ENCODE measurements around the gene TANK. TPM values are rescaled to one million over a fixed set of nuclear protein-coding genes. Genes with fewer than 3 reads are reported as not detected.
"Not testable (repeated sequence)": the region's sequence is repeated elsewhere in the genome, so short reads cannot be mapped to it uniquely, and the experiment has no call there.

TANK gene
- total RNA-seq, 2 donors from 2014 or later: 90.3 to 126 TPM

DNA sequence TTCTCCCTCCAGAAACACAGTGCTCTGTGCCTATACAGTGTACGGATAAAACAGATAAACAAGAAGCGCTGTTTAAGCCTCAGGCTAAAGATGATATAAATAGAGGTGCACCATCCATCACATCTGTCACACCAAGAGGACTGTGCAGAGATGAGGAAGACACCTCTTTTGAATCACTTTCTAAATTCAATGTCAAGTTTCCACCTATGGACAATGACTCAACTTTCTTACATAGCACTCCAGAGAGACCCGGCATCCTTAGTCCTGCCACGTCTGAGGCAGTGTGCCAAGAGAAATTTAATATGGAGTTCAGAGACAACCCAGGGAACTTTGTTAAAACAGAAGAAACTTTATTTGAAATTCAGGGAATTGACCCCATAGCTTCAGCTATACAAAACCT is 70.7 kb downstream of the TANK start:
- ATAC-seq (peak in 1 of 2 donors; percentile 22), DNase-seq (ENCODE audit: low spot score in 2 of 2) (no peak)
- peaks cover 0 to 31% of the 10 kb centered on the region in 2 donors for H3K36me3 Mint-ChIP-seq
- H3K27ac Mint-ChIP-seq: no peak overlapping the region
- H3K9me3 Mint-ChIP-seq: no peaks in the 10 kb centered on the region

DNA sequence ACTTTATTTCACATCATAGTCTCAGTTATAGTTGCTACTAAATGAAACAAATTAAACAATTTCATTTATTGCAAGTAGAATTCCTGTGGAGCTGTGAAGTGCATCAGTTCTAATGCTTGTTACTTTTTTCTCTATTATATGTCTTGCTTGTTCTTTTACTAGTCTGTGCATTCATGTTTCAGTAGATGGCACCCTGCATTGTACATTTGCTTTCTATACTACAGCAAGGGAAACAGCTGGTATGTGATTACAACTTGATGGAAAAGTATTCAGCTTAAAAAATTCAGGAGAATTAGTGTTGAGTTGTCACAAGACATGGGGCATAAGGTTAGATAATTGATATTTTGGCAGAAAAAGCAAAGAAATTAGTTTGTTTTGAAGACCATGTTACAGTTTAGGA is 72.3 kb downstream of the TANK start:
- Mint-ChIP-seq H3K27ac (no peak overlapping the region), H3K9me3 (no peaks in the 10 kb centered on the region), H3K36me3 (peaks cover 0 to 28% of the 10 kb centered on the region in 2 donors)
- DNase-seq (ENCODE audit: low spot score in 2 of 2): no peak
- ATAC-seq: no peak

DNA sequence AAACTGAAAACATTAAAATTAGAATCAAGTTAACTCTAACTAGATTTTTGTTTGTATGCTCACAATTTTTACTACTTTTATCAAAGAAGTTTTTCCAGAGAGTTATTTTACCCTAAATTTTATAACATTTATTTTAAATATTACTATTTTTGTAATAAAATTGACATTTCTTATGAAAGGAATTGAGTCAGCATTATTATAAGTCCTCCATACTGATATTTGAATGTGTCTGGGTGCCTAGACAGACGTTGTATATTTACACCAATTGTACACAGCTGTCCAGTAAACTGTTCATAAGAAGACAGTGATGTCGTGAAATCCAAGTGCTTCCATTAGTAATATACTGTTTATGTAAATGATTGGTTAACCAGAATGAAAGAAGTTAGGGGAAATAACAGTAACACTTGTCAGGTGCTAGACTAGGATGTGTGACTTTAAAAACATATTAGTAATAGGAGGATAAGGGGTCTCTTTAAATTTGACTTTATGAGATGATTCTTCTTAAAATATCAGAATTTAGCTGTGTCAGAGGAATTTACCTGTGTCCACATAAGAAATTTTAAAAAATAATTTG is 73.7 kb downstream of the TANK start:
- peaks cover 0 to 17% of the 10 kb centered on the region in 2 donors for H3K36me3 Mint-ChIP-seq
- H3K9me3 Mint-ChIP-seq: no peaks in the 10 kb centered on the region
- DNase-seq (ENCODE audit: low spot score in 2 of 2): no peak
- ATAC-seq: no peak
- H3K27ac Mint-ChIP-seq: no peak overlapping the region

DNA sequence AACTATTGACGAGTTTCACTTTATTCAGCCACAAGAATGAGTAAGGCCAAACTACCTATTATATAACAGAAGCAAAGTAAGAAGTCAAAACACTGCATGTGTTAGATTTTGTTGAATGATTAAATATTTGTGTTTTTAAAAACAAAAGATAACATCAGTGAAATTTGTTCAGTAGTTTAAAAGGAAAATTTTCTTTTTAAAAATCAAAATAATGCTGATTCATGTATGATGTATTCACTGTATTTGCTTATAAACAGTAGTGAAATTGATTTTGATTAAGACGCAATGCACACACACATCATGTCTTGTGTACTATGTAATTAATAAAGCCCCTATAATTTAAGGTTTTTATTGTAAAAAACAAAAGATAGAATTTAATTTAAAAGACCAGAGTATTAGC is 74.4 kb downstream of the TANK start:
- Mint-ChIP-seq H3K36me3 (peaks cover 0 to 15% of the 10 kb centered on the region in 2 donors), H3K9me3 (no peaks in the 10 kb centered on the region), H3K27ac (no peak overlapping the region)
- DNase-seq (ENCODE audit: low spot score in 2 of 2) (no peak), ATAC-seq (no peak)

DNA sequence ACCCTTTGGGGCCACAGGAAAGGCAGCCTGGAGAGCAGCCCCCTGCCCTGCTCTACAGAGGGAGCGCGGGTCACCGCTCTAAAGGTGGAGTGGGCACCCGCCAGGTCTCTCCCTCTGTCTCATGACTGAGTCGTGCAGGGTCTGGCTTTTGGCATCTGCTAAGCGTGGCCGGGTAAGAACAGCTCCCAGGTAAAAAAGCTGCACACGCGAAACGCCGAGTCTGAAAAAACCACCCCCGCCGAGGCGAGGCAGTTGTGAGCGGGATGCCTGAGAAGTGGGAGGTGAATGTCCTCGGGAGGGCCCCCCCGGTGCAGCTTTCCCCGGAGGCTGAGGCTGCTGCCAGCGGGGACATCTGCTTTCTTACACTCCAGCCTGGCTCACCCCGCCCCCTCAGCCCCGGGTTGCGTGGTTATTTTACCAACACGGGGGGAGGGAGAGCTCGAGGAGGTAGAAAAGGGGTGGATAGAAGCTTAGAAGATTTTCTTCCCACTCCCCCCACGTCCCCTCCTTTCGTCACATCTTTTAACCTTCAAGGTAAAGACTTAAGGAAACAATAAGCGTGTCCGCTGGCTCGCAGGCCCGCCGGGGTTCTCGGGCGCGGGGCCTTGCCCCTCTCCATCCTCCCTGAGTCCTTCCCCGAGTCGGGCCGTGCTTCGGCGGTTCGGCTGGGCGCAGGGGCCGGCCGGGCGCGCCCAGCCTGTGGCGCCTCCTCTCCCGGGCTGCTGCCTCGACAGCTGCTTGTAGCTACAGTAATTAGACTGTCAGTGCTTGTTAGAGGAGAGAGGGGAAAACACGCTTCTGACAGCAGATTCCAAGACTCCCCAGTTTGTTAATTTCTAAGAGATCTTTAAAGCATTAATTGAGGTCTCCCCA is 77.4 kb downstream of the TANK start:
- ATAC-seq (peak; percentile 54 to 71), DNase-seq (ENCODE audit: low spot score in 2 of 2) (peak; percentile 47 to 66)
- no peaks in the 10 kb centered on the region for H3K9me3 Mint-ChIP-seq
- peaks cover 0 to 5% of the 10 kb centered on the region in 2 donors for H3K36me3 Mint-ChIP-seq
- H3K27ac Mint-ChIP-seq: peak overlapping the region; percentile 75 to 96

DNA sequence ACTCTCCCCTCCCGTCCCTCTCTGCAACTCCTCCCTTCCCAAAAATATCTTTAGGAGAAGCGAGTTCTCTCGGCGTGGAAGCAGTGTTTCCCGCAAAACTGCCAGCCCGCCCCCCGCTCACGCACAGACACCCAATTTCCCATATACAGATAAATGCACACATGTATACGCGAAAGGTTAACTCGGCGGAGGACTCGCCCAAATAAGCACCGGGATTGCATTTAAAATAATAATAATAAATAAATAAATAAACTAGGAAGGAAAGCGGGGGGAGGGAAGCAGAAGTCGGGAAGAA is 78.0 kb downstream of the TANK start:
- H3K27ac Mint-ChIP-seq: peak overlapping the region; percentile 75 to 96
- ATAC-seq (no peak), DNase-seq (ENCODE audit: low spot score in 2 of 2) (no peak)
- H3K9me3 Mint-ChIP-seq: no peaks in the 10 kb centered on the region
- H3K36me3 Mint-ChIP-seq: peaks cover 0 to 5% of the 10 kb centered on the region in 2 donors

DNA sequence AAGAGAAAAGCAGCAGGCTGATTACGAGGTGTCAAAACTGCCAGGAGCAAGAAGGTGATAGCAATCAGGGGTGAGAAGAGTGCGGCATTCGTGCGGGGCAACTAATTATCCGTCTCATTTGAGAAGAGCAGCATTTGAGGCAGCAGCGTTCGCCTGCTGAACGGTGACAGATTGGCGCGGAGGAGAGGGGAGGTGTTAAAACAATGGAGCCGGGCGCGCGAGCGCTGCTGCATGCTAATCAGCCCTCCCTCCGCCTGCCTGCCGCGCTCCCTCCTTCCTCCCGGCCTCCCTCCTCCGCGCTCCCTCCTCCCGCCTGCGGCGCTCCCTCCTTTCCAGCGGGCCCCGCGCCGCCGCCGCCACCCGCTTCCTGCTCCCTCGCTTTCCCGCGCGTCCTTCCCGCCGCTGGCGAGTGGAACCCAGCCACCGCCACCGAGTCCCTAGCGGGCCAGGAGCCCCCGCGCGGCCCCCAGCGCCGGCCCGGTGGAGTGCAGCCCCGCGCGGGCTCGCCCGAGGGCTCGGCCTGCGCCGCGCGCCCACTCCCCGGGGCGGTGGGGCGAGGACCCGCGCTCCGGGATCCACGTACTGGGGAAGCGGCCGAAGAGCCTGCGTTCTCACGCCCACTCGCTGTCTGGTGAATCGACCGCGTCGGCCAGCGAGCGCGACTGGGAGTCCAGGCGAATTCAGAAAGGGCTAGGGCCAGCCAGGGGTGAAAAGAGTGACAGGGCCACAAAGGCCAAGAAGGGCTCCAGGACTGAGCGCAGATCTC is 78.5 kb downstream of the TANK start:
- Mint-ChIP-seq H3K36me3 (peaks cover 0 to 5% of the 10 kb centered on the region in 2 donors), H3K9me3 (no peaks in the 10 kb centered on the region), H3K27ac (peak overlapping the region; percentile 75 to 96)
- peak; percentile 55 to 62 for DNase-seq (ENCODE audit: low spot score in 2 of 2)
- peak; percentile 60 for ATAC-seq

DNA sequence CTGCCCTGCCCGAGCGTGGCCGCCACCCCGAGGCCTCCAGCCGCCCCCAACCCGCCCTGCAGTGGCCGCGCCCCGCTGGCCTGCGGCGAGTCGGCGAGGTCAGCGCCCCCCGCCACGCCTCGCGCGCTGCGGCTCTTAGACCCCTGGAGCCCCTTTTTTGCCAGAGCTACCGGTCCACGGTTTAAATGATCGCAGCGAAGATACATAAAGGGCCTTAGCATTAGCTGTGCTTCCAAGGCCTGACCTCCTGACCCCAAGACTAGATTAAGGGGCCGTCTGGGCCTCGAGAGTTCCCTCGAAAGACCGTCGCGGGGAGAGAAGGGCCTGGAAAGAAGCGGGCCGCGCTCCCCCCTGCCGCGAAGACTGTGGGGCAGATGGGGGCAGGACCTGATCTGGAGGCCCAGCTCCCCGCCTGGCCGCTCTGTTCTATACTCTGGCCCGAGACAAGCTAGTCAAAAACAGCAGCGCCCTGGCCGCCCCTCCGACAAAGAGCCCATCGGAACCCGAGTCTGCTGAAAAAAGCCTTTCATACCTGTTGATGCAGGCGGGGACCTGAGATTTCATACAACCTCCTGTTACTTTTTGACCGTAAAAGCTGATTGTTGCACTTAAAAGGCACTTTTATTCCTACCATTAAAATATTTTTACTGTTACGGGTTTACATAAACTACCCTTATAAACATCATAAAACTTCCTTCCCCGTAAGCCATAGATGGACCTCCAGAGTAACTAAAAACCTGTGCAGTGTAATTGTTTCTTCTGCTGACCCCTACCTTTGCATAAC is 79.3 kb downstream of the TANK start:
- no peaks in the 10 kb centered on the region for H3K9me3 Mint-ChIP-seq
- ATAC-seq: no peak
- peaks cover 4 to 5% of the 10 kb centered on the region in 2 donors for H3K36me3 Mint-ChIP-seq
- no peak for DNase-seq (ENCODE audit: low spot score in 2 of 2)
- no peak overlapping the region for H3K27ac Mint-ChIP-seq

DNA sequence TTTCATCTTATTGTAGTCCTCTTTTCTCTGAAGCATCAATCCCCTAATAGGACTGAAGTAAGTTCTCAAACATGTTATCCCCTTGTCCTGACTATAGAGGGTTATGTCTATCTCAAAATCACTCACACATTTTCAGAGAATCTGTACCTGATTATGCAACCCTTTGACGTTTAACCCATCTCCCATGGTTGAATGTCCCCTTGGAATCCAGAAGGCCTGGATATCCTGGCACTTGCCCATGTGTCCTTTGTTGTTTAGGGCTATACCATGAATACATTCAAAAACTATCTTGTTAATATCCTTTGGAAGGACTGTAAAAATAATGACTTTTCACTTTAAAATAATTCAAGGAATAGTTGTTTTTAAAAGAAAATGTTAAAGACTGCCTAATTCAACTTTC is 81.7 kb downstream of the TANK start:
- no peak for DNase-seq (ENCODE audit: low spot score in 2 of 2)
- no peak for ATAC-seq
- no peak overlapping the region for H3K27ac Mint-ChIP-seq
- no peaks in the 10 kb centered on the region for H3K9me3 Mint-ChIP-seq
- H3K36me3 Mint-ChIP-seq: peaks cover 0 to 7% of the 10 kb centered on the region in 2 donors

DNA sequence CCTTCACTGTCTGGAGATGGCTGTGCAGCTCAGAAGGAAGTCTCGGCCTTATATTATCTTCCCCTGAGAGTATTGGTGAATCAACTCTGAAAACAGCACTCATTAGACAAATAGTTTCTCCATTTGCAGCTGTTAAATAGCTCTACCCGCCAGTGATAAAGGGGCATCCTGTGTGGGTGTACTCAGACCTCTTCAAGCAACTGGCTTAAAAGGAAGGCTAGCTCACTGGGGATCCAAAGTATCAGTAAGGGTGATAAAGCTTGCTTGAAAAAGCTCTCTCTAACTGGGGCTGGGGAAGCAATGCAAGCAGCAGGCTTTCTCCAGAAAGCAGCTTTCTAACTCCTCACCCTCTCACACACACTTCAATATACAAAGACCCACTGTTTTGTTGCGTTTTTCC is 83.1 kb downstream of the TANK start:
- DNase-seq (ENCODE audit: low spot score in 2 of 2) (no peak), ATAC-seq (no peak)
- H3K9me3 Mint-ChIP-seq: no peaks in the 10 kb centered on the region
- H3K36me3 Mint-ChIP-seq: peaks cover 0 to 7% of the 10 kb centered on the region in 2 donors
- peak overlapping the region; percentile 84 to 97 for H3K27ac Mint-ChIP-seq

DNA sequence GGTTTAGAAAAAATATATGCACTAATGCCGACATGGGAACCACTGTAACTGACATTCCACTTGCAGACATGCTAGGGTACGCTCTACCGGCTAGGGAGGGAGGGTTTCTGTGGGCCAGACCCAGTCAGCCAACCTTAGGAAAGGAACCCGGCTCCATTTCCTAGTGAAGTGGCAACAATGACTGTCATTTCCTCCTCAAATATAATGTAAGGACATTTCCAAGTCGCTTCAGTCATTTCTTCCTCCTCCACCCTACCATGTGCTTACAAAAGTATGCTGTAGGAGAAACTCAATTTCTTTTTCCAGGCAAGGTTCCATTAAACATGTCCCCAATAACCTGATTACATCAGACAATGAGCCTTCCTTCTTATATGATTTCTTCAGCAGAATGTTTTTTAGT is 83.7 kb downstream of the TANK start:
- Mint-ChIP-seq H3K36me3 (peaks cover 0 to 7% of the 10 kb centered on the region in 2 donors), H3K9me3 (no peaks in the 10 kb centered on the region), H3K27ac (peak overlapping the region; percentile 94 to 97)
- ATAC-seq (peak; percentile 11 to 30), DNase-seq (ENCODE audit: low spot score in 2 of 2) (no peak)

DNA sequence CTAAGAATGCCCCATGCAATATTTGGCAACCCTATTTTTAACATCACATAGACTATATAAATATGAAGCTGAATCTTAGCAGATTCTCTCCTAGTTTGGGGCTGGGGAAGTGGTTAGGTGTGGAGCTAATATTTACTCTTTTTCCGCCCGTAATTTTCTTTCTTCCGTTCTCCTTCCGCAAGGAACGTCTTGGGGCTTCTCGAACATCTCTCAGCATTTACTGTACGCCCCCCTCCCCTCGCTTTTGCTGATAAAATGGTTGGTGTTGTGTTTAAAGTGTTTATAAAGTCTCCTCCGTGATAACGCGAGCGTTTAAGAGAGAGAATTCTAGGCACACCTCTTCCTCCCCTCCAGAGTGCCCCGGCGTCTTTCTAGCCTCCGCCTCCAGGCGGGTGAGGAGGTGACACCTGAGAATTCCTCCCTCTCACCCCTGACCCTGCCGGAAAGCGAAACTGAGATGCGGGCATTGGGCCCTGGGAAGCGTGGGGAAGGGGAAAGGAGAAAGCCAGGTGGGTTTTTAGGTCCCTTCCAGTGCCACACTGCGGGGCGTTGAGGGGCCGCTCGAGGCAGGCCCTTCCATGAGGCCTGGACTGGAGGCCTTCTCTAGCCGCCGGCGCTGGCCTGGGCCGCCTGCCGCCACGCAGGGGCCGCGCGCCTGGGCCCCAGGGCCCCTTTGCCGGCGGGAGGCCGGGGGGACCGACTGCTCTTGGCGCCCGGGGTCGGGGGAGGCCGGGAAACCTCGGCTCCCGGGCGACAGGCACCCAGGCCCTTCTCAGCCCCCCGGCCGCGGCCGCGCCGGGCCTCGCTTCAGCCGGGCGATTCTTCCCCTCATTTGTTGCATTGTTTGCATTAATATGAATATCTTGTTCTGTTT is 84.4 kb downstream of the TANK start:
- H3K9me3 Mint-ChIP-seq, H3K36me3 Mint-ChIP-seq: not testable (repeated sequence)
- peak overlapping the region; percentile 97 to 100 for H3K27ac Mint-ChIP-seq
- peak; percentile 73 to 74 for DNase-seq (ENCODE audit: low spot score in 2 of 2)
- ATAC-seq: peak; percentile 92 to 97

DNA sequence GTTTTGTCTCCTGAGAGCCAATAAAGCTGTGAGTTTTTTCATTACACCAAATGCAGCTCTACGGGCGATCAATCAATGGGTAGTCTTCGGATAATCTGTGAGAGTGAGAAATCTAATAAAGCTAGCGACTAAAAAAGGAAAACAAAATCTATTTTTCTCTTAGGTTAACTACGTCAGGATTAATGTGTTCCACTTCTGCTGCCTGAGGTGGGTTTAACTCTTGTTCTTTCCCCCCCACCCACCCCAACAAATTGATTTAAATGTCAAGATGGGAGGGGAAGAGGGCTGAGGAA is 85.0 kb downstream of the TANK start:
- DNase-seq (ENCODE audit: low spot score in 2 of 2): no peak
- no peaks in the 10 kb centered on the region for H3K9me3 Mint-ChIP-seq
- peak overlapping the region; percentile 97 to 100 for H3K27ac Mint-ChIP-seq
- peaks cover 0 to 7% of the 10 kb centered on the region in 2 donors for H3K36me3 Mint-ChIP-seq
- ATAC-seq: no peak

DNA sequence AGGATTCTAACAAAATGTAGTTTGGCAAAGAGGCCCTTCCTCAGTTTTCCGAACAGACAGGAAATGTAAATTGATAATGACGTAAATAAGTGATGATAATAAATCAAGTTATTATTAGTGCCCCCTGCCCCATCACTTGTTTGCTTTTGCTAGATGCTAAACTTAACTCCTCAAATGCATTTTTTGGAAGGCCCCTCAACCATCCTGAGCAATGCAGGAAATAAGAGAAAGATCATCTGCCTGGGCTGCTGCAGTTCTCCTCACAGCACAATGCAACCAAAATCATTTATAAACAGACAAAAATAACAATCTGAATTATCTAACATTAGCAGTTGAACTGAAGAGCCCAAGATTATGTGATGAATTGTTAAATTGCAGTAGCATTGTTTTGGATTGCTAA is 85.4 kb downstream of the TANK start:
- H3K9me3 Mint-ChIP-seq: no peaks in the 10 kb centered on the region
- peak overlapping the region; percentile 97 to 100 for H3K27ac Mint-ChIP-seq
- no peak for DNase-seq (ENCODE audit: low spot score in 2 of 2)
- no peak for ATAC-seq
- H3K36me3 Mint-ChIP-seq: peaks cover 0 to 7% of the 10 kb centered on the region in 2 donors

DNA sequence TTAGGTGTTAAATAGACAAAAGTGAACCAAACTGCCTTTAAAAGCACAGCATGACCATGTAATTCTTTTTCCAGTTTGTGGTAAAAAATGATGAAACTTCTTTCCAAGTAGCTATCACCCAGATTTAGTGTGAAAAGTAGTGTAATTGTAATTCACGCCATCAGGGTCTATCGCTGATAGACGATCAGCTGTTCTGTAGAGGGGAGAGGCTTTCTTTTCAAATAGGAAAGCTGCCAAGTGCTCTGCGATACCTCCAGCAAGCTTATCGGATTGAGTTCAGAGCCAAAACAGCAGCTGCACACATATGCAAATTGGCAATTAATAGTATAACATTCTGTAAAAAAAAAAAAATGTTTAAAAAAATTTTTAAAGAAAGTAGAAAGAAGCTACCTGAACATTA is 86.1 kb downstream of the TANK start:
- Mint-ChIP-seq H3K27ac (peak overlapping the region in 1 of 2 donors; percentile 97), H3K36me3 (peaks cover 0 to 7% of the 10 kb centered on the region in 2 donors), H3K9me3 (no peaks in the 10 kb centered on the region)
- ATAC-seq (no peak), DNase-seq (ENCODE audit: low spot score in 2 of 2) (no peak)

DNA sequence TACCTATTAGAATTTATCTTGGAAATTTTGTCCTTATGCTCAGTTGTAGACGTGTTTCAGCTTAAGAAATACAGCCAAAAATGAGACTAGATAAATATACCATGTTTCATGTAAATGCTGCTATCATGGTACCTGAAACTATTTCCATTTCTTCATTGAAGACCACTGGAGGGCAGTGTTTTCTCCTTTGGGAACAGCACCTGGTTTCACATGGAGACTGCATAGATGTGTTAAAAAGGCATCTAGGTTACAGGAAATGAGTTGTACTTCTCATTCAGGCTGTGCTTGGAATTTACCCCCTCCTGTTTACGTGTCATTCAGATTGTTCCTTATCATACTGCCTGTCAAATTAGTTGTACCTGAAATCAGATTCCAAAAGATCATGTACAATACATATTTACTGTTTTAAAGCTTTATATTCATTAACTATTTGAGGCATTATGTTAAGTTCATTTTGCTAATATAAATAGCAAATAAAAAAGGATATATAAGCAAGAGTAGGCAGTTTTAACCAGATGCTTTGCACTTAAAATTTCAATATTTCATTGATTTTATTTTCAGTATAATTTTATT is 90.7 kb downstream of the TANK start:
- no peak for DNase-seq (ENCODE audit: low spot score in 2 of 2)
- no peaks in the 10 kb centered on the region for H3K36me3 Mint-ChIP-seq
- no peak overlapping the region for H3K27ac Mint-ChIP-seq
- H3K9me3 Mint-ChIP-seq: no peaks in the 10 kb centered on the region
- ATAC-seq: peak; percentile 65 to 72

Data from activated naive CD4-positive, alpha-beta T cell treated with anti-CD3 and anti-CD28 coated beads, Interleukin-2, amount 50 U/mL, for 72 hours (primary cell).